H1 (cell line): Measurements from ENCODE around the gene OSBP2. TPM values are rescaled to one million over a fixed set of nuclear protein-coding genes. Genes with fewer than 3 reads are reported as not detected.
A peak's percentile ranks its signal among the peaks of the same experiment; 100 is the strongest.

ENCODE experiments used
- CTCF ChIA-PET: fragments of 300-600 bp; sonication (Branson Sonifier 250); formaldehyde crosslinking; loops from one replicate; lab custom pipeline; 2021; ENCODE audit not compliant: partially characterized antibody; lab: Charles Lee
- POLR2A ChIA-PET: fragments of 300-600 bp; sonication (Branson Sonifier 250); formaldehyde crosslinking; loops from one replicate; lab custom pipeline; 2021; ENCODE audit warnings: inconsistent platforms; ENCODE audit not compliant: partially characterized antibody; lab: Charles Lee
- DNase-seq, 2 experiments: peaks; one replicate each; pipeline versions ENCODE4 v3.0.0 to v3.0.0-alpha.2; 2010 to 2022; ENCODE audit warnings: low spot score in 2 of 2, low read depth in 1 of 2, mixed read lengths in 1 of 2
- FAIRE-seq: peaks from 2 replicates; lab custom pipeline; 2011; peaks lifted over from hg19 to GRCh38; lab: Jason Lieb, UNC
- H2AFZ ChIP-seq: 2 replicates; pipeline ENCODE4 v1.8.1; 2012; ENCODE audit warnings: low read length, inconsistent platforms
- H2AK5ac ChIP-seq: 2 replicates; pipeline ENCODE4 v1.6.1; 2013; ENCODE audit warnings: low read depth, low read length
- H2BK120ac ChIP-seq: replicated peaks from 2 replicates; pipeline ENCODE3; 2013; ENCODE audit warnings: low read depth, low read length, inconsistent platforms
- H2BK12ac ChIP-seq: 2 replicates; pipeline ENCODE4 v1.6.1; 2013; ENCODE audit warnings: low read depth, low read length
- H2BK15ac ChIP-seq: 2 replicates; pipeline ENCODE4 v1.6.1; 2013; ENCODE audit warnings: low read length
- H2BK20ac ChIP-seq: 2 replicates; pipeline ENCODE4 v1.6.1; 2013; ENCODE audit warnings: low read length
- H2BK5ac ChIP-seq: 2 replicates; pipeline ENCODE4 v1.6.1; 2013; ENCODE audit warnings: low read depth, low read length
- H3K14ac ChIP-seq: 2 replicates; pipeline ENCODE4 v1.6.1; 2013; ENCODE audit warnings: inconsistent platforms; ENCODE audit not compliant: insufficient read length
- H3K18ac ChIP-seq: 2 replicates; pipeline ENCODE4 v1.6.1; 2013; ENCODE audit warnings: low read length; ENCODE audit errors: extremely low read depth
- H3K23ac ChIP-seq: 2 replicates; pipeline ENCODE4 v1.6.1; 2013; ENCODE audit warnings: inconsistent platforms; ENCODE audit not compliant: insufficient read length
- H3K23me2 ChIP-seq: 2 replicates; pipeline ENCODE4 v1.6.1; 2013; ENCODE audit warnings: low read depth, low read length
- H3K27ac ChIP-seq: 2 replicates; pipeline ENCODE4 v1.6.1; 2011; ENCODE audit warnings: low read depth, low read length, inconsistent platforms
- H3K27me3 ChIP-seq, 4 experiments: replicated peaks in 1 of 4; 1 replicate in 1 of 4; 2 replicates in 3 of 4; pipeline versions ENCODE4 v1.6.1 to v1.8.1; 2011 to 2013; ENCODE audit warnings: low read length in 3 of 4, mild to moderate bottlenecking in 3 of 4, inconsistent platforms in 2 of 4, mixed read lengths in 2 of 4, moderate library complexity in 1 of 4; ENCODE audit not compliant: control insufficient read depth in 3 of 4, insufficient read depth in 3 of 4; ENCODE audit errors: extremely low read depth in 1 of 4
- H3K36me3 ChIP-seq, 4 experiments: 2 replicates each; pipeline versions ENCODE4 v1.6.1 to v1.8.1; 2011 to 2013; ENCODE audit warnings: mild to moderate bottlenecking in 4 of 4, low read length in 3 of 4, moderate library complexity in 2 of 4, control low read depth in 1 of 4, inconsistent platforms in 1 of 4; ENCODE audit not compliant: insufficient read depth in 4 of 4, control insufficient read depth in 2 of 4
- H3K4ac ChIP-seq: replicated peaks from 2 replicates; pipeline ENCODE3; 2013; ENCODE audit warnings: low read length, low read depth, mixed read lengths, inconsistent platforms; ENCODE audit not compliant: insufficient read length
- H3K4me1 ChIP-seq, 4 experiments: replicated peaks in 1 of 4; 1 replicate in 1 of 4; 2 replicates in 3 of 4; pipeline versions ENCODE4 v1.6.1 to v1.8.1; 2011 to 2013; ENCODE audit warnings: low read length in 3 of 4, inconsistent platforms in 2 of 4, mixed read lengths in 1 of 4; ENCODE audit not compliant: insufficient read depth in 4 of 4, control insufficient read depth in 3 of 4
- H3K4me2 ChIP-seq, 2 experiments: 2 replicates each; pipeline versions ENCODE4 v1.6.1 to v1.8.1; 2011 to 2013; ENCODE audit warnings: low read depth in 2 of 2, low read length in 2 of 2, control low read depth in 1 of 2, inconsistent platforms in 1 of 2, mild to moderate bottlenecking in 1 of 2; ENCODE audit not compliant: insufficient read depth in 1 of 2
- H3K4me3 ChIP-seq, 4 experiments: fragments of 200-600, 300-600 bp in 1 of 4; sonication (generic), shearing (Covaris generic), sonication (Bioruptor Twin) in 1 of 4; 2 replicates each; pipeline versions ENCODE4 v1.5.1 to v1.8.1; 2011 to 2016; ENCODE audit warnings: low read length in 4 of 4, low read depth in 3 of 4, control low read depth in 2 of 4, inconsistent platforms in 2 of 4, mild to moderate bottlenecking in 2 of 4, mixed read lengths in 1 of 4, moderate library complexity in 1 of 4; ENCODE audit not compliant: insufficient read depth in 2 of 4; ENCODE audit errors: extremely low read depth in 1 of 4
- H3K56ac ChIP-seq: replicated peaks from 2 replicates; pipeline ENCODE3; 2013; ENCODE audit warnings: low read depth, mild to moderate bottlenecking, mixed read lengths, low read length, inconsistent platforms; ENCODE audit not compliant: insufficient read length
- H3K79me1 ChIP-seq: 2 replicates; pipeline ENCODE4 v1.6.1; 2013; ENCODE audit warnings: low read depth, low read length, control low read depth
- H3K79me2 ChIP-seq, 2 experiments: 2 replicates each; pipeline versions ENCODE4 v1.6.1 to v1.8.1; 2012 to 2013; ENCODE audit warnings: low read length in 2 of 2, mild to moderate bottlenecking in 2 of 2, inconsistent platforms in 1 of 2; ENCODE audit not compliant: insufficient read depth in 2 of 2, control insufficient read depth in 1 of 2
- H3K9ac ChIP-seq, 4 experiments: replicated peaks in 1 of 4; 1 replicate in 1 of 4; 2 replicates in 3 of 4; pipeline versions ENCODE4 v1.6.1 to v1.8.1; 2011 to 2013; ENCODE audit warnings: low read depth in 3 of 4, low read length in 3 of 4, control low read depth in 2 of 4, mild to moderate bottlenecking in 2 of 4, moderate library complexity in 2 of 4, inconsistent platforms in 1 of 4; ENCODE audit errors: extremely low read depth in 1 of 4
- H3K9me3 ChIP-seq, 2 experiments: 2 replicates each; pipeline versions ENCODE4 v1.6.1 to v1.8.1; 2012 to 2013; ENCODE audit warnings: mild to moderate bottlenecking in 2 of 2, moderate library complexity in 2 of 2, control low read depth in 1 of 2, inconsistent platforms in 1 of 2, low read depth in 1 of 2, low read length in 1 of 2, mixed read lengths in 1 of 2; ENCODE audit not compliant: insufficient read depth in 2 of 2
- H4K20me1 ChIP-seq, 2 experiments: replicated peaks in 1 of 2; 2 replicates each; pipeline versions ENCODE3 to v1.8.1; 2011 to 2013; ENCODE audit warnings: inconsistent platforms in 2 of 2, low read length in 2 of 2, mild to moderate bottlenecking in 1 of 2; ENCODE audit not compliant: insufficient read depth in 2 of 2, control insufficient read depth in 1 of 2
- H4K5ac ChIP-seq: 2 replicates; pipeline ENCODE4 v1.6.1; 2013; ENCODE audit warnings: low read length, low read depth, mixed read lengths, inconsistent platforms; ENCODE audit not compliant: insufficient read length
- H4K8ac ChIP-seq: 2 replicates; pipeline ENCODE4 v1.8.0; 2013; ENCODE audit warnings: mild to moderate bottlenecking, moderate library complexity, low read length, inconsistent platforms; ENCODE audit not compliant: insufficient read depth; ENCODE audit errors: extremely low read depth
- H4K91ac ChIP-seq: replicated peaks from 2 replicates; pipeline ENCODE3; 2013; ENCODE audit warnings: low read length, mixed read lengths, inconsistent platforms; ENCODE audit not compliant: insufficient read length
- ATF2 ChIP-seq: IDR thresholded peaks from 2 replicates; pipeline ENCODE4 v1.6.1; 2012; ENCODE audit warnings: low read length, inconsistent platforms
- BCL11A ChIP-seq, 2 experiments: IDR thresholded peaks; one replicate each; pipeline ENCODE4 v1.6.1; 2011; ENCODE audit warnings: low read depth in 2 of 2, low read length in 2 of 2, mild to moderate bottlenecking in 2 of 2
- CHD1 ChIP-seq: IDR thresholded peaks from 2 replicates; pipeline ENCODE4 v1.6.1; 2012; ENCODE audit warnings: low read depth, low read length, improper control_type of control experiment
- EGR1 ChIP-seq: IDR thresholded peaks from 2 replicates; pipeline ENCODE4 v1.6.1; 2011; ENCODE audit warnings: low read depth, low read length, borderline replicate concordance
- HDAC2 ChIP-seq, 2 experiments: fragments of 300-600 bp in 1 of 2; sonication (generic) in 1 of 2; IDR thresholded peaks; 2 replicates each; pipeline ENCODE4 v1.6.1; 2011 to 2012; ENCODE audit warnings: low read depth in 2 of 2, low read length in 2 of 2, mild to moderate bottlenecking in 2 of 2, moderate library complexity in 2 of 2, borderline replicate concordance in 1 of 2, inconsistent platforms in 1 of 2
- JUN ChIP-seq: IDR thresholded peaks from 2 replicates; pipeline ENCODE4 v1.6.1; 2011; ENCODE audit warnings: low read depth, mild to moderate bottlenecking, improper control_type of control experiment, low read length
- KDM5A ChIP-seq: fragments of 200-600 bp; IDR thresholded peaks from 2 replicates; pipeline ENCODE4 v1.7.1; 2012; ENCODE audit warnings: mild to moderate bottlenecking, low read length, inconsistent platforms, mixed read lengths
- NANOG ChIP-seq: IDR thresholded peaks from 2 replicates; pipeline ENCODE4 v1.6.1; 2011; ENCODE audit warnings: low read length, low read depth, mild to moderate bottlenecking, inconsistent platforms; ENCODE audit not compliant: insufficient read depth, poor library complexity, severe bottlenecking
- NRF1 ChIP-seq: IDR thresholded peaks from 2 replicates; pipeline ENCODE4 v1.6.1; 2011; ENCODE audit warnings: mild to moderate bottlenecking, low read depth, low read length, improper control_type of control experiment
- RAD21 ChIP-seq, 2 experiments: IDR thresholded peaks in 1 of 2; conservative IDR thresholded peaks in 1 of 2; 2 replicates each; pipeline ENCODE4 v1.6.1; 2011; ENCODE audit warnings: low read depth in 2 of 2, low read length in 2 of 2, improper control_type of control experiment in 1 of 2, inconsistent platforms in 1 of 2, mild to moderate bottlenecking in 1 of 2, moderate library complexity in 1 of 2
- SUZ12 ChIP-seq: fragments of 200-600 bp; sonication (generic); IDR thresholded peaks from 2 replicates; pipeline ENCODE4 v1.6.1; 2012; ENCODE audit warnings: mild to moderate bottlenecking, inconsistent platforms, low read length, moderate library complexity, mixed read lengths
- WGBS, 2 experiments: shearing (Covaris generic) in 1 of 2; methylation state at CpG; one replicate each; pipeline versions ENCODE4 v1.1.6 to v1.1.7; 2013 to 2015; ENCODE audit warnings: low lambda C conversion rate in 2 of 2, mixed read lengths in 2 of 2, inconsistent platforms in 1 of 2, low coverage in 1 of 2, missing lambda C conversion rate in 1 of 2; ENCODE audit not compliant: insufficient replicate concordance in 2 of 2, insufficient coverage in 1 of 2, insufficient read length in 1 of 2; ENCODE audit errors: extremely low coverage in 1 of 2, missing lambda C conversion rate in 1 of 2; 5-methylcytosine and 5-hydroxymethylcytosine counted together
- polyA plus RNA-seq, 7 experiments: library from polyadenylated mRNA; depleted of rRNA in 3 of 7; stranded (reverse) in 5 of 7; unstranded in 2 of 7; fragments of >200 nt in 5 of 7; fragments of 200-250 nt in 2 of 7; gene quantifications; 1 replicate in 5 of 7; 2 replicates in 1 of 7; 4 replicates in 1 of 7; pipeline versions ENCODE4 v1.2.1 to v1.2.3, GENCODE V29; 2011 to 2013; ENCODE audit warnings: missing spikeins in 2 of 7, mixed read lengths in 2 of 7
- total RNA-seq: library from RNA; stranded (reverse); fragmentation: NEBNext Ultra II Directional; extraction: Animal tissue kit (Norgen Biotek cat#: 25700); gene quantifications from 2 replicates; pipeline ENCODE4 v1.2.1, GENCODE V29; 2021

The OSBP2 gene
- total and polyA plus RNA-seq, 2 of the 8 experiments (the other 6 are each of a cell fraction or from before 2014, with no cell fraction given): 3.4 to 3.7 TPM

- no peak for FAIRE-seq
- POLR2A ChIA-PET: interaction anchor here (0.9 kb wide), 1 partner anchor 145 kb away, joined by 3 read pairs; the partner anchor contains the start of gene MORC2
These were observed 129.4 kb downstream of the OSBP2 start for GRCh38 chr22:30824096-30824495.

More at GRCh38 chr22:30824096-30824495, 129.4 kb downstream of the OSBP2 start:
- Histone ChIP-seq H3K4me1 (peaks cover 0 to 3% (median 0%) of the 10 kb centered on the region in 4 experiments; a peak in 2 of 7 replicates), H3K9ac (no peak overlapping the region), H3K9me3 (no peaks in the 10 kb centered on the region), H3K79me1 (no peaks in the 10 kb centered on the region; the same call in 1 of the 2 replicates), H2BK120ac (no peak overlapping the region), H2AFZ (no peak overlapping the region), H3K23me2 (peaks cover 7% of the 10 kb centered on the region; the same call in 1 of the 2 replicates), H2BK15ac (no peak overlapping the region), H3K14ac (no peak overlapping the region), H3K27me3 (peaks cover 2 to 35% (median 24%) of the 10 kb centered on the region in 4 experiments), H3K36me3 (no peaks in the 10 kb centered on the region), H2BK20ac (no peak overlapping the region), H2BK12ac (no peak overlapping the region), H4K91ac (no peak overlapping the region), H3K56ac (no peak overlapping the region), H3K23ac (no peak overlapping the region), H4K20me1 (no peaks in the 10 kb centered on the region), H3K18ac (no peak overlapping the region), H4K8ac (no peak overlapping the region; the same call in 1 of the 2 replicates), H3K79me2 (no peaks in the 10 kb centered on the region), H3K4me2 (no peak overlapping the region), H3K4me3 (no peak overlapping the region), H3K27ac (no peak overlapping the region), H4K5ac (no peak overlapping the region), H3K4ac (no peak overlapping the region), H2AK5ac (no peak overlapping the region), H2BK5ac (no peak overlapping the region)
- peak in 1 of 2 experiments; percentile 38 for DNase-seq
- CTCF ChIA-PET: interaction anchor here (0.9 to 1.4 kb wide), 5 partner anchors 9 to 122 kb away, joined by 3 to 5 read pairs (median 3); no protein-coding TSS in a partner anchor
- WGBS, 2 experiments: 84% methylated on average over 8 of the region's 8 CpGs; no CpG with 5 or more reads in 1 of the 2 experiments
- no peak for TF ChIP-seq BCL11A (IDR thresholded peaks at IDR 0.05; ENCODE audit: low read depth in 2 of 2, low read length in 2 of 2)
- TF ChIP-seq RAD21 (IDR thresholded peaks at IDR 0.05 in 1 of 2, conservative IDR thresholded peaks at IDR 0.05 in 1 of 2; ENCODE audit: low read depth in 2 of 2, low read length in 2 of 2): no peak
- no peak for TF ChIP-seq NRF1
- TF ChIP-seq ATF2: no peak
- TF ChIP-seq CHD1: no peak
- TF ChIP-seq HDAC2 (IDR thresholded peaks at IDR 0.05; ENCODE audit: borderline replicate concordance in 1 of 2, low read depth in 2 of 2, low read length in 2 of 2): no peak
- no peak for TF ChIP-seq JUN
- no peak for TF ChIP-seq NANOG
- TF ChIP-seq EGR1: no peak
- no peak for TF ChIP-seq SUZ12
- TF ChIP-seq KDM5A: no peak
